ENCODE measurements around the gene POTED.
"Not testable (repeated sequence)": the region's sequence is repeated elsewhere in the genome, so short reads cannot be mapped to it uniquely, and the experiment has no call there.

Gene POTED

DNA sequence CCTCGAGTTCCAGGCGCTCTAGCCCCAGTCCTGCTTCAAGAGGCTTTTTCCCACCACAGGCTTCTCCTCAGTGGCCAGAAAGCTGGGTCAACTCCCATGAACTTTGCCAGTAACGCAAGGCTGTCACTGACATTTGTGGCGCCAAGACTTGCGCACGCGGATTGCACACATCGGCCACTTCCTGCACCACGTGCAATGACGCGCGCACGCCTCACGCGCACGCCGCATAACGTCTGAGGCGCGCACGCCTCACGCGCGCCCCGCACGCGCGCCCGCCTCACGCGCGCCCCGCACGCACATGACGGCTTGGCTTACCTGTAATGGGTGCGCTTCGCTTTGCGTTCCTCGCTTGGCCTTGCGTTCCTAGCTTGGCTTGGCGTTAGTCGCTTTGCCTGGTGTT lies at the start of gene POTED:
Gene POTED, plus strand, starts transcription at position 301 of the 400 bp plus-strand sequence. CDS start 452 bp downstream, outside the sequence.
- H3K4me1 Mint-ChIP-seq (ENCODE audit: low read depth); H3K27me3 Mint-ChIP-seq; H3K9me3 Mint-ChIP-seq; H3K4me3 Mint-ChIP-seq; intact Hi-C loops (cut with micrococcal nuclease); H3K36me3 Mint-ChIP-seq (ENCODE audit: low read depth); H3K27ac Mint-ChIP-seq: not testable (repeated sequence)

DNA sequence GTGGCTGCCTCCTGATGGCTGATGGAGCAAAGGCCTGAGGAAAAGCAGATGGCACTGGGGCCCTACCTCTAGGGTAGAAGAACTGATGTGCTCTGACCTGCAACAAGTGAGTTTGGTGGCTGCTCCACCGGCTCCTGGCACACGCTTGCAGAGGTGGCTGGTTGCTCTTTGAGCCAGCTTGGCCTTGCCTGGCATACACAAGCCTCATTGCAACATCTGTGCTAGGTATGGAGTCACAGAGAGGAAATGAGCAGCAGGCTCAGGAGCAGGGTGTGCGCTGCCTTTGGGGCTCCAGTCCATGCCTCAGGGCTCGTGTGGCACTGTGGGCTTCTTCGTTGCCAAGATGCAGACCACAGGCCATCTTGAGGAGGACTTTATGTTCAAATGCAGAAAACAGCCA lies 40.5 kb downstream of the POTED start:
- H3K9me3 Mint-ChIP-seq; intact Hi-C loops (cut with micrococcal nuclease); H3K36me3 Mint-ChIP-seq (ENCODE audit: low read depth); H3K27me3 Mint-ChIP-seq; H3K4me3 Mint-ChIP-seq; H3K4me1 Mint-ChIP-seq (ENCODE audit: low read depth); H3K27ac Mint-ChIP-seq: not testable (repeated sequence)

DNA sequence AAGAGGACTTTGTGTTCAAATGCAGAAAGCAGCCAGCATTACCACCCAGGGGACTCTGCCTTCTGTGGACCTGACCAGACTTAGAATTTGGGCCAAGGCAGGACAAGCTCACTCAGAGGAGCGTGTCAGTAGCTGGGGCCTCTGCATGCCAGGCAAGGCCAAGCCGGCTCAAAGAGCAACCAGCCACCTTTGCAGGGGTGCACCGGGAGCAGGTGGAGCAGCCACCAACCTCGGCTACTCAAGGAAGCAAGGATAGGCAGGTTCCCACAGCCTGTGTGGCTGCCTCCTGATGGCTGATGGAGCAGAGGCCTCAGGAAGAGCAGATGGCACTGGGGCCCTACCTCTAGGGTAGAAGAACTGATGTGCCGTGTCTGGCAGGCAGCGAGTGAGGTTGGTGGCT lies 42.2 kb downstream of the POTED start:
- intact Hi-C loops (cut with micrococcal nuclease); H3K9me3 Mint-ChIP-seq; H3K4me1 Mint-ChIP-seq (ENCODE audit: low read depth); H3K36me3 Mint-ChIP-seq (ENCODE audit: low read depth); H3K4me3 Mint-ChIP-seq; H3K27me3 Mint-ChIP-seq; H3K27ac Mint-ChIP-seq: not testable (repeated sequence)

Data from dendritic cell treated with granulocyte-macrophage colony-stimulating factor and Interleukin-4, amounts not matched to agents 40 ng/mL and 50 ng/mL, for 4 days (primary cell).